Dermis lymphatic vessel endothelial cell (primary cell): ENCODE results near the gene SMC6. TPM values are rescaled to one million over a fixed set of nuclear protein-coding genes. Genes with fewer than 3 reads are reported as not detected.

ENCODE experiments used
- total RNA-seq: library from RNA; depleted of rRNA; stranded (reverse); fragments of >200 nt; gene quantifications from 2 replicates; pipeline ENCODE4 v1.2.1, GENCODE V29; 2014

Gene SMC6
- 13.0 and 20.9 TPM in 2 replicates for total RNA-seq

GRCh38 chr2:17753803-17754663 lies at the start of gene SMC6, which contains the start of gene GEN1:
Gene SMC6 (minus strand): TSS chr2:17753810. CDS start chr2:17745946, 7,864 bp downstream.
Gene GEN1 (plus strand): TSS chr2:17754138. CDS start chr2:17759944, 5,806 bp downstream.

Other genes starting within 250 kb of the SMC6 start
- not detected in 2 replicates for gene RAD51AP2, start 235.4 kb downstream of the SMC6 start, total RNA-seq
- not detected in 2 replicates for gene VSNL1, start 213.1 kb downstream of the SMC6 start, total RNA-seq
- gene GEN1, start 328 bp upstream of the SMC6 start, total RNA-seq, result 4.7 and 5.1 TPM in 2 replicates
- not detected in 2 replicates for gene MSGN1, start 62.6 kb upstream of the SMC6 start, total RNA-seq
- gene KCNS3, start 124.9 kb upstream of the SMC6 start, total RNA-seq, result 0.76 and 0.86 TPM in 2 replicates